HG02588 (cell line): ENCODE results near the gene ARF1.

Source experiments
- ATAC-seq: cut with Tn5 transposase; IDR thresholded peaks from one replicate; pipeline ENCODE4 v1.9.1; 2021; ENCODE audit warnings: mild to moderate bottlenecking, moderate library complexity; ENCODE audit not compliant: unreplicated experiment

The ARF1 gene

GRCh38 chr1:228145463-228146416 lies 63.2 kb downstream of the ARF1 start:
- ATAC-seq, result no peak

- ATAC-seq, result no peak
These were observed 64.1 kb downstream of the ARF1 start for GRCh38 chr1:228146417-228147150.

GRCh38 chr1:228147151-228147693 lies 64.7 kb downstream of the ARF1 start:
- ATAC-seq, result no peak

- no peak for ATAC-seq
These were observed 65.3 kb downstream of the ARF1 start for GRCh38 chr1:228147768-228148167.

- ATAC-seq, result no peak
These were observed 65.8 kb downstream of the ARF1 start for GRCh38 chr1:228148196-228148861.
